Measurements from ENCODE around the gene NCAM1. TPM values are rescaled to one million over a fixed set of nuclear protein-coding genes. Genes with fewer than 3 reads are reported as not detected.

Gene NCAM1
- total RNA-seq, 1 experiment from 2014 or later = 0.33 TPM

- DNase-seq = peak; percentile 49 to 64
- Histone ChIP-seq H3K27ac (no peak overlapping the region), H3K4me2 (no peak overlapping the region), H3K9me2 (ENCODE audit: insufficient read depth) (no peaks in the 10 kb centered on the region), H3K4me1 (replicated peaks; ENCODE audit: insufficient read depth) (no peaks in the 10 kb centered on the region), H3K79me2 (ENCODE audit: low read depth) (no peaks in the 10 kb centered on the region), H3K9me3 (ENCODE audit: insufficient read depth, low read depth) (no peaks in the 10 kb centered on the region), H3F3A (ENCODE audit: insufficient read depth, low read depth) (no peaks in the 10 kb centered on the region), H3K4me3 (no peak overlapping the region), H2AFZ (no peak overlapping the region), H4K20me1 (ENCODE audit: insufficient read depth) (no peaks in the 10 kb centered on the region), H3K27me3 (ENCODE audit: insufficient read depth, low read depth) (no peaks in the 10 kb centered on the region), H3K36me3 (ENCODE audit: low read depth) (no peaks in the 10 kb centered on the region)
- intact Hi-C loops (cut with micrococcal nuclease; ENCODE audit: unreplicated experiment) = loop anchor here (1.0 to 5.0 kb wide), 5 partner anchors 89 to 527 kb away; partner anchors contain the start of gene NCAM1
- POLR2A ChIA-PET (ENCODE audit: unreplicated experiment) = no interaction called here
- BruUV-seq (replicated peaks) = no TSS peak
- CTCF ChIA-PET = interaction anchor here (0.5 kb wide), 1 partner anchor 1607 kb away, joined by 3 read pairs; no protein-coding TSS in a partner anchor
- TF ChIP-seq EZH2 (IDR thresholded peaks at IDR 0.05; ENCODE audit: low read depth) = no peak
- TF ChIP-seq, protein P1, sequence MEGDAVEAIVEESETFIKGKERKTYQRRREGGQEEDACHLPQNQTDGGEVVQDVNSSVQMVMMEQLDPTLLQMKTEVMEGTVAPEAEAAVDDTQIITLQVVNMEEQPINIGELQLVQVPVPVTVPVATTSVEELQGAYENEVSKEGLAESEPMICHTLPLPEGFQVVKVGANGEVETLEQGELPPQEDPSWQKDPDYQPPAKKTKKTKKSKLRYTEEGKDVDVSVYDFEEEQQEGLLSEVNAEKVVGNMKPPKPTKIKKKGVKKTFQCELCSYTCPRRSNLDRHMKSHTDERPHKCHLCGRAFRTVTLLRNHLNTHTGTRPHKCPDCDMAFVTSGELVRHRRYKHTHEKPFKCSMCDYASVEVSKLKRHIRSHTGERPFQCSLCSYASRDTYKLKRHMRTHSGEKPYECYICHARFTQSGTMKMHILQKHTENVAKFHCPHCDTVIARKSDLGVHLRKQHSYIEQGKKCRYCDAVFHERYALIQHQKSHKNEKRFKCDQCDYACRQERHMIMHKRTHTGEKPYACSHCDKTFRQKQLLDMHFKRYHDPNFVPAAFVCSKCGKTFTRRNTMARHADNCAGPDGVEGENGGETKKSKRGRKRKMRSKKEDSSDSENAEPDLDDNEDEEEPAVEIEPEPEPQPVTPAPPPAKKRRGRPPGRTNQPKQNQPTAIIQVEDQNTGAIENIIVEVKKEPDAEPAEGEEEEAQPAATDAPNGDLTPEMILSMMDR (conservative IDR thresholded peaks at IDR 0.05) = peak; percentile 81
Observed at GRCh38 chr11:113113801-113114704, 152.8 kb downstream of the NCAM1 start.

GRCh38 chr11:113114705-113115027 lies 153.4 kb downstream of the NCAM1 start:
- POLR2A ChIA-PET (ENCODE audit: unreplicated experiment) = no interaction called here
- Histone ChIP-seq H3K27ac (no peak overlapping the region), H3F3A (ENCODE audit: insufficient read depth, low read depth) (no peaks in the 10 kb centered on the region), H4K20me1 (ENCODE audit: insufficient read depth) (no peaks in the 10 kb centered on the region), H3K4me1 (replicated peaks; ENCODE audit: insufficient read depth) (no peaks in the 10 kb centered on the region), H3K4me2 (no peak overlapping the region), H3K36me3 (ENCODE audit: low read depth) (no peaks in the 10 kb centered on the region), H3K4me3 (no peak overlapping the region), H3K9me2 (ENCODE audit: insufficient read depth) (no peaks in the 10 kb centered on the region), H3K79me2 (ENCODE audit: low read depth) (no peaks in the 10 kb centered on the region), H3K9me3 (ENCODE audit: insufficient read depth, low read depth) (no peaks in the 10 kb centered on the region), H3K27me3 (ENCODE audit: insufficient read depth, low read depth) (no peaks in the 10 kb centered on the region), H2AFZ (no peak overlapping the region)
- no peak for TF ChIP-seq EZH2 (IDR thresholded peaks at IDR 0.05; ENCODE audit: low read depth)
- TF ChIP-seq, protein P1 (conservative IDR thresholded peaks at IDR 0.05) = peak; percentile 11; the same call in 1 of the 2 replicates
- intact Hi-C loops (cut with micrococcal nuclease; ENCODE audit: unreplicated experiment) = loop anchor here (1.0 to 5.0 kb wide), 5 partner anchors 88 to 527 kb away; partner anchors contain the start of gene NCAM1
- CTCF ChIA-PET = no interaction called here
- no TSS peak for BruUV-seq (replicated peaks)
- no peak for DNase-seq

GRCh38 chr11:113118104-113118503 lies 156.9 kb downstream of the NCAM1 start:
- BruUV-seq (replicated peaks) = no TSS peak
- Histone ChIP-seq H3K36me3 (ENCODE audit: low read depth) (no peaks in the 10 kb centered on the region), H3K9me2 (ENCODE audit: insufficient read depth) (no peaks in the 10 kb centered on the region), H3K27me3 (ENCODE audit: insufficient read depth, low read depth) (peaks cover 11% of the 10 kb centered on the region; the same call in 1 of the 2 replicates), H4K20me1 (ENCODE audit: insufficient read depth) (no peaks in the 10 kb centered on the region), H3K27ac (no peak overlapping the region), H3K9me3 (ENCODE audit: insufficient read depth, low read depth) (no peaks in the 10 kb centered on the region), H3K4me1 (replicated peaks; ENCODE audit: insufficient read depth) (no peaks in the 10 kb centered on the region), H3K79me2 (ENCODE audit: low read depth) (no peaks in the 10 kb centered on the region), H3F3A (ENCODE audit: insufficient read depth, low read depth) (no peaks in the 10 kb centered on the region), H3K4me3 (no peak overlapping the region), H2AFZ (no peak overlapping the region), H3K4me2 (no peak overlapping the region)
- POLR2A ChIA-PET (ENCODE audit: unreplicated experiment) = no interaction called here
- intact Hi-C loops (cut with micrococcal nuclease; ENCODE audit: unreplicated experiment) = no loop called here
- TF ChIP-seq EZH2 (IDR thresholded peaks at IDR 0.05; ENCODE audit: low read depth) = no peak
- TF ChIP-seq, protein P1 (conservative IDR thresholded peaks at IDR 0.05) = no peak
- CTCF ChIA-PET = no interaction called here
- DNase-seq = no peak
